Endothelial cell of umbilical vein (primary cell): ENCODE data around the gene DDRGK1. TPM values are rescaled to one million over a fixed set of nuclear protein-coding genes. Genes with fewer than 3 reads are reported as not detected.

Experiments used
- BruUV-seq: library from RNA; stranded (reverse); fragments of 400-500 nt; replicated peaks from 2 replicates; lab custom pipeline; 2021; lab: Mats Ljungman, UMichigan
- CTCF ChIA-PET: fragments of 300-600, 350-600 bp; sonication (Branson Sonifier 250); formaldehyde crosslinking; loops from one replicate; lab custom pipeline; 2021; ENCODE audit warnings: antibody characterized with exemption, inconsistent platforms; lab: Charles Lee
- POLR2A ChIA-PET: fragments of 300-600, 350-600 bp; sonication (Branson Sonifier 250); formaldehyde crosslinking; loops from one replicate; lab custom pipeline; 2021; ENCODE audit warnings: antibody characterized with exemption, inconsistent platforms; lab: Charles Lee
- DNase-seq: peaks from one replicate; pipeline ENCODE4 v3.0.0-alpha.2; 2011; ENCODE audit warnings: low read depth, low spot score
- FAIRE-seq: peaks from 2 replicates; lab custom pipeline; 2011; peaks lifted over from hg19 to GRCh38; lab: Jason Lieb, UNC
- H2AFZ ChIP-seq: 2 replicates; pipeline ENCODE4 v1.6.0; 2012; ENCODE audit warnings: low read depth, low read length, control low read depth, inconsistent platforms
- H3K27ac ChIP-seq: 2 replicates; pipeline ENCODE4 v1.5.1; 2011; ENCODE audit warnings: low read depth, mild to moderate bottlenecking, control low read depth, low read length, moderate library complexity; ENCODE audit not compliant: insufficient read depth
- H3K27me3 ChIP-seq, 2 experiments: 2 replicates each; pipeline versions ENCODE4 v1.6.0 to v1.6.1; 2011; ENCODE audit warnings: low read length in 2 of 2, mixed read lengths in 1 of 2; ENCODE audit not compliant: control insufficient read depth in 2 of 2, insufficient read depth in 2 of 2
- H3K36me3 ChIP-seq, 2 experiments: 2 replicates in 1 of 2; 3 replicates in 1 of 2; pipeline ENCODE4 v1.5.1; 2011; ENCODE audit warnings: low read length in 2 of 2, mild to moderate bottlenecking in 1 of 2, moderate library complexity in 1 of 2; ENCODE audit not compliant: control insufficient read depth in 2 of 2, insufficient read depth in 2 of 2; ENCODE audit errors: extremely low read depth in 1 of 2
- H3K4me1 ChIP-seq: 3 replicates; pipeline ENCODE4 v1.5.1; 2011; ENCODE audit warnings: mild to moderate bottlenecking, low read length; ENCODE audit not compliant: control insufficient read depth, insufficient read depth; ENCODE audit errors: extremely low read depth
- H3K4me2 ChIP-seq: 2 replicates; pipeline ENCODE4 v1.6.1; 2011; ENCODE audit warnings: low read length, control low read depth, mixed read lengths; ENCODE audit not compliant: insufficient read depth
- H3K4me3 ChIP-seq, 3 experiments: fragments of 200-600 bp in 1 of 3; sonication (generic), shearing (Covaris generic) in 1 of 3; replicated peaks in 1 of 3; 2 replicates each; pipeline ENCODE4 v1.5.1; 2011 to 2016; ENCODE audit warnings: control low read depth in 3 of 3, low read length in 3 of 3, mild to moderate bottlenecking in 2 of 3, inconsistent platforms in 1 of 3, low read depth in 1 of 3, moderate library complexity in 1 of 3; ENCODE audit not compliant: insufficient read depth in 1 of 3
- H3K79me2 ChIP-seq: 2 replicates; pipeline ENCODE4 v1.6.0; 2012; ENCODE audit warnings: low read length, inconsistent platforms; ENCODE audit not compliant: control insufficient read depth, insufficient read depth
- H3K9ac ChIP-seq: replicated peaks from 2 replicates; pipeline ENCODE3; 2011; ENCODE audit warnings: low read length, control low read depth; ENCODE audit not compliant: insufficient read depth; ENCODE audit errors: extremely low read depth
- H3K9me1 ChIP-seq: replicated peaks from 3 replicates; pipeline ENCODE4 v1.6.0; 2011; ENCODE audit warnings: mild to moderate bottlenecking, low read length; ENCODE audit not compliant: control insufficient read depth, insufficient read depth; ENCODE audit errors: extremely low read depth
- H3K9me3 ChIP-seq: replicated peaks from 2 replicates; pipeline ENCODE4 v1.5.1; 2012; ENCODE audit warnings: low read length, inconsistent platforms; ENCODE audit not compliant: control insufficient read depth, insufficient read depth
- H4K20me1 ChIP-seq: replicated peaks from 2 replicates; pipeline ENCODE3; 2011; ENCODE audit warnings: mild to moderate bottlenecking, low read length; ENCODE audit not compliant: control insufficient read depth, insufficient read depth; ENCODE audit errors: extremely low read depth
- EZH2 ChIP-seq: IDR thresholded peaks from 2 replicates; pipeline ENCODE4 v1.6.1; 2012; ENCODE audit warnings: borderline replicate concordance, low read depth, mild to moderate bottlenecking, moderate library complexity, low read length, inconsistent platforms; ENCODE audit not compliant: severe bottlenecking
- FOS ChIP-seq: IDR thresholded peaks from 2 replicates; pipeline ENCODE4 v1.6.1; 2011; ENCODE audit warnings: mild to moderate bottlenecking, low read length, moderate library complexity, borderline replicate concordance; ENCODE audit not compliant: insufficient read depth
- GATA2 ChIP-seq: IDR thresholded peaks from 2 replicates; pipeline ENCODE4 v1.7.0; 2011; ENCODE audit warnings: low read depth, mild to moderate bottlenecking, moderate library complexity, mixed read lengths, low read length; ENCODE audit not compliant: insufficient read length, insufficient read depth
- JUN ChIP-seq: IDR thresholded peaks from 2 replicates; pipeline ENCODE4 v1.6.1; 2011; ENCODE audit warnings: borderline replicate concordance, low read depth; ENCODE audit not compliant: insufficient read length, insufficient read depth
- MYC ChIP-seq: IDR thresholded peaks from one replicate; pipeline ENCODE4 v1.6.1; 2011; ENCODE audit warnings: mild to moderate bottlenecking, low read depth, low read length
- POLR2A ChIP-seq: IDR thresholded peaks from 2 replicates; pipeline ENCODE4 v1.6.1; 2012; ENCODE audit warnings: low read depth, mild to moderate bottlenecking, control low read depth, low read length
- POLR2AphosphoS5 ChIP-seq: IDR thresholded peaks from 2 replicates; pipeline ENCODE4 v1.6.1; 2012; ENCODE audit warnings: low read depth, mild to moderate bottlenecking, control low read depth, low read length, moderate library complexity; ENCODE audit not compliant: insufficient read depth
- dilution Hi-C: fragments of 300-500 bp; cut with MboI; formaldehyde crosslinking; loops from one replicate; pipeline ENCODE4 v1.15.0; 2019; ENCODE audit warnings: low sequenced_read_pairs; ENCODE audit not compliant: extremely low pct_ligation_motif_present
- intact Hi-C: fragments of 100-400 bp; cut with micrococcal nuclease; formaldehyde crosslinking; loops from one replicate; pipeline ENCODE4 v1.10.0; 2022
- polyA plus RNA-seq, 4 experiments: library from polyadenylated mRNA; depleted of rRNA in 3 of 4; stranded (reverse) in 3 of 4; unstranded in 1 of 4; fragments of >200 nt; gene quantifications; 2 replicates each; pipeline versions ENCODE4 v1.2.1 to v1.2.3, GENCODE V29; 2011 to 2012; ENCODE audit warnings: missing spikeins in 1 of 4
- total RNA-seq: library from RNA; stranded (reverse); gene quantifications from 2 replicates; pipeline ENCODE4 v1.2.3, GENCODE V29; 2021
- TF ChIP-seq, protein P1 (sequence below): IDR thresholded peaks from 2 replicates; pipeline ENCODE4 v1.6.1; 2011; ENCODE audit not compliant: insufficient read depth, insufficient read length
- TF ChIP-seq, protein P2 (sequence below), 2 donors: IDR thresholded peaks; 1 replicate in 1 of 2; 2 replicates in 1 of 2; pipeline ENCODE4 v1.5.1; 2011; ENCODE audit warnings: low read length in 2 of 2, mild to moderate bottlenecking in 2 of 2, moderate library complexity in 2 of 2, control low read depth in 1 of 2, inconsistent platforms in 1 of 2, low read depth in 1 of 2; ENCODE audit not compliant: insufficient read depth in 1 of 2; ENCODE audit errors: extremely low read depth in 1 of 2

DDRGK1 gene
- total and polyA plus RNA-seq, 2 donors (not counting 3 experiments of a cell fraction or from before 2014, with no cell fraction given): 48.5 to 54.0 TPM

DNA sequence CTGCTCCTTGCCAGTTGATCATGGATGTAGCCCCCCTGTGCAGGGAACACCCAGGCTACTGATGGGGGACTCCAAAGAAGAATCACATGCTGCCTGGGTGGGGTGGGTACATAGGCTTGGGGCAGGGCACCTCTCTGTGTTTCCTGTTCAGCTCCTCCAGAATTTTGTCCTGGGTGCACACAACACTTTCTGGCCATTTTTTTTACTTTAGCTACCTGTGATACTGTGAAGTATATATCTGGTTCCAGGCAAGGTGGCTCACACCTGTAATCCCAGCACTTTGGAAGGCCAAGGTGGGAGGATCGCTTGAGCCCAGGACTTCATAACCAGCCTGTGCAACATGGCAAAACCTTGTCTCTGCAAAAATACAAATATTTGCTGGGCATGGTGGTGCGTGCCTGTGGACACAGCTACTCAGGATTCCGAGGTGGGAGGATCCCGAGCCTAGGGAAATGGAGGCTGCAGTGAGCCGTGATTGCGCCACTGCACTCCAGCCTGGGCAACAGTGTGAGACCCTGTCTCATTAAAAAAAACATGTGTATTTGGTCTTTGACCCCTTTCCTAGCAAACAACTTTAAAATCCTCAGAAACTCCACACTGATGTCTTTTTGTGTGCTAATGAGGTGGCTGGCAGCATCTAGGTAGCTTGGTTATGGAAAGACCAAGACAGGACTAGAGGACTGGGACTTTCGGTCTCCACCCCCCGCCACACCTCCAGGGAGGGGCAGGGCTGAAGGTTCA is 20.4 kb upstream of the DDRGK1 start:
- H3K9me3 ChIP-seq: no peaks in the 10 kb centered on the region
- dilution Hi-C loops (no loop called here), intact Hi-C loops (no loop called here)
- H3K9me1 ChIP-seq: no peaks in the 10 kb centered on the region
- no peaks in the 10 kb centered on the region for H4K20me1 ChIP-seq
- H3K27ac ChIP-seq: no peak overlapping the region
- H3K4me3 ChIP-seq: no peak overlapping the region
- H3K27me3 ChIP-seq: no peaks in the 10 kb centered on the region
- no peaks in the 10 kb centered on the region for H3K4me1 ChIP-seq
- no peak overlapping the region for H3K4me2 ChIP-seq
- H3K9ac ChIP-seq: no peak overlapping the region
- DNase-seq: no peak
- no peak for FAIRE-seq
- H3K79me2 ChIP-seq: no peaks in the 10 kb centered on the region
- CTCF ChIA-PET: interaction anchor here (1.3 kb wide), 1 partner anchor 92 kb away, joined by 3 read pairs; no protein-coding TSS in a partner anchor
- no peak for TF ChIP-seq EZH2
- TF ChIP-seq, protein P1, sequence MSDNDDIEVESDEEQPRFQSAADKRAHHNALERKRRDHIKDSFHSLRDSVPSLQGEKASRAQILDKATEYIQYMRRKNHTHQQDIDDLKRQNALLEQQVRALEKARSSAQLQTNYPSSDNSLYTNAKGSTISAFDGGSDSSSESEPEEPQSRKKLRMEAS: no peak
- no peak for TF ChIP-seq GATA2
- no peak for TF ChIP-seq POLR2A
- no peak for TF ChIP-seq JUN
- no peak for TF ChIP-seq POLR2AphosphoS5
- TF ChIP-seq, protein P2, sequence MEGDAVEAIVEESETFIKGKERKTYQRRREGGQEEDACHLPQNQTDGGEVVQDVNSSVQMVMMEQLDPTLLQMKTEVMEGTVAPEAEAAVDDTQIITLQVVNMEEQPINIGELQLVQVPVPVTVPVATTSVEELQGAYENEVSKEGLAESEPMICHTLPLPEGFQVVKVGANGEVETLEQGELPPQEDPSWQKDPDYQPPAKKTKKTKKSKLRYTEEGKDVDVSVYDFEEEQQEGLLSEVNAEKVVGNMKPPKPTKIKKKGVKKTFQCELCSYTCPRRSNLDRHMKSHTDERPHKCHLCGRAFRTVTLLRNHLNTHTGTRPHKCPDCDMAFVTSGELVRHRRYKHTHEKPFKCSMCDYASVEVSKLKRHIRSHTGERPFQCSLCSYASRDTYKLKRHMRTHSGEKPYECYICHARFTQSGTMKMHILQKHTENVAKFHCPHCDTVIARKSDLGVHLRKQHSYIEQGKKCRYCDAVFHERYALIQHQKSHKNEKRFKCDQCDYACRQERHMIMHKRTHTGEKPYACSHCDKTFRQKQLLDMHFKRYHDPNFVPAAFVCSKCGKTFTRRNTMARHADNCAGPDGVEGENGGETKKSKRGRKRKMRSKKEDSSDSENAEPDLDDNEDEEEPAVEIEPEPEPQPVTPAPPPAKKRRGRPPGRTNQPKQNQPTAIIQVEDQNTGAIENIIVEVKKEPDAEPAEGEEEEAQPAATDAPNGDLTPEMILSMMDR (IDR thresholded peaks at IDR 0.05; ENCODE audit: extremely low read depth in 1 of 2, insufficient read depth in 1 of 2, low read depth in 1 of 2, low read length in 2 of 2): no peak
- no peak for TF ChIP-seq MYC
- TF ChIP-seq FOS: no peak
- peaks cover 0 to 5% of the 10 kb centered on the region in 2 experiments for H3K36me3 ChIP-seq
- no TSS peak for BruUV-seq
- no peak overlapping the region for H2AFZ ChIP-seq
- POLR2A ChIA-PET: no interaction called here
